GM23248 (cell line): ENCODE results near the gene ELMO1. TPM values are rescaled to one million over a fixed set of nuclear protein-coding genes. Genes with fewer than 3 reads are reported as not detected.

ENCODE experiments used
- DNase-seq: peaks from one replicate; pipeline ENCODE4 v3.0.0-alpha.2; 2015
- H2AFZ ChIP-seq: fragments of 200-600 bp; sonication (generic); 2 replicates; pipeline ENCODE4 v1.6.1; 2016; ENCODE audit warnings: antibody characterized with exemption
- H3F3A ChIP-seq: fragments of 200-600 bp; sonication (generic); 2 replicates; pipeline ENCODE4 v1.6.1; 2016; ENCODE audit warnings: mild to moderate bottlenecking, antibody characterized with exemption, mixed run types; ENCODE audit not compliant: insufficient read depth
- H3K27ac ChIP-seq: fragments of 200-600 bp; sonication (generic); 2 replicates; pipeline ENCODE4 v1.5.1; 2016; ENCODE audit warnings: mild to moderate bottlenecking
- H3K27me3 ChIP-seq: fragments of 200-600 bp; sonication (generic); replicated peaks from 2 replicates; pipeline ENCODE4 v1.6.1; 2016; ENCODE audit warnings: mild to moderate bottlenecking; ENCODE audit not compliant: insufficient read depth
- H3K36me3 ChIP-seq: fragments of 200-600 bp; sonication (generic); 2 replicates; pipeline ENCODE4 v1.6.1; 2016; ENCODE audit warnings: low read depth, mild to moderate bottlenecking
- H3K4me1 ChIP-seq: fragments of 200-600 bp; sonication (generic); 2 replicates; pipeline ENCODE4 v1.6.1; 2016; ENCODE audit warnings: mild to moderate bottlenecking; ENCODE audit not compliant: insufficient read depth
- H3K4me2 ChIP-seq: fragments of 200-600 bp; sonication (generic); one replicate; pipeline ENCODE4 v1.6.1; 2016; ENCODE audit warnings: mild to moderate bottlenecking; ENCODE audit not compliant: unreplicated experiment
- H3K4me3 ChIP-seq: fragments of 200-600 bp; sonication (generic); 2 replicates; pipeline ENCODE4 v1.5.1; 2016; ENCODE audit warnings: mild to moderate bottlenecking
- H3K79me2 ChIP-seq: fragments of 200-600 bp; sonication (generic); 2 replicates; pipeline ENCODE4 v1.6.1; 2016; ENCODE audit warnings: mild to moderate bottlenecking; ENCODE audit not compliant: insufficient read depth
- H3K9ac ChIP-seq: fragments of 200-600 bp; sonication (generic); 2 replicates; pipeline ENCODE4 v1.6.1; 2016; ENCODE audit warnings: mild to moderate bottlenecking
- H3K9me2 ChIP-seq: fragments of 200-600 bp; sonication (generic); 2 replicates; pipeline ENCODE4 v1.6.1; 2016; ENCODE audit warnings: mixed run types, mild to moderate bottlenecking, moderate library complexity; ENCODE audit not compliant: insufficient read depth
- H3K9me3 ChIP-seq: fragments of 200-600 bp; sonication (generic); one replicate; pipeline ENCODE4 v1.6.1; 2017; ENCODE audit warnings: low read depth
- H4K20me1 ChIP-seq: fragments of 200-600 bp; sonication (generic); 2 replicates; pipeline ENCODE4 v1.6.0; 2016; ENCODE audit not compliant: insufficient read depth
- EZH2 ChIP-seq: fragments of 200-600 bp; sonication (generic); IDR thresholded peaks from 2 replicates; pipeline ENCODE4 v1.6.1; 2018; ENCODE audit warnings: antibody characterized with exemption, mild to moderate bottlenecking; ENCODE audit not compliant: insufficient read depth, poor library complexity, severe bottlenecking
- EZH2phosphoT487 ChIP-seq: fragments of 200-600 bp; sonication (generic); IDR thresholded peaks from 2 replicates; pipeline ENCODE4 v1.6.1; 2018; ENCODE audit warnings: antibody characterized with exemption, moderate library complexity, mild to moderate bottlenecking, low read depth; ENCODE audit not compliant: insufficient read depth
- WGBS, 2 experiments: methylation state at CpG; one replicate each; pipeline ENCODE4 v1.1.6; 2015 to 2017; ENCODE audit warnings: low lambda C conversion rate in 2 of 2, low coverage in 1 of 2; ENCODE audit errors: missing lambda C conversion rate in 2 of 2; 5-methylcytosine and 5-hydroxymethylcytosine counted together
- in situ Hi-C: fragments of 300-500 bp; cut with MboI; formaldehyde crosslinking; loops from 2 replicates; pipeline ENCODE4 v1.15.0; 2020
- polyA plus RNA-seq: library from polyadenylated mRNA; unstranded; fragments of >200 nt; fragmentation: Nextera tagmentation; extraction: Ambion mirVana; gene quantifications from 2 replicates; pipeline ENCODE4 v1.2.1, GENCODE V29; 2016
- total RNA-seq: library from RNA; depleted of rRNA; stranded (reverse); fragments of >200 nt; shearing (Covaris generic); gene quantifications from 2 replicates; pipeline ENCODE4 v1.2.3, GENCODE V29; 2014

Gene ELMO1
- total and polyA plus RNA-seq, 2 experiments from 2014 or later, result not detected

DNA sequence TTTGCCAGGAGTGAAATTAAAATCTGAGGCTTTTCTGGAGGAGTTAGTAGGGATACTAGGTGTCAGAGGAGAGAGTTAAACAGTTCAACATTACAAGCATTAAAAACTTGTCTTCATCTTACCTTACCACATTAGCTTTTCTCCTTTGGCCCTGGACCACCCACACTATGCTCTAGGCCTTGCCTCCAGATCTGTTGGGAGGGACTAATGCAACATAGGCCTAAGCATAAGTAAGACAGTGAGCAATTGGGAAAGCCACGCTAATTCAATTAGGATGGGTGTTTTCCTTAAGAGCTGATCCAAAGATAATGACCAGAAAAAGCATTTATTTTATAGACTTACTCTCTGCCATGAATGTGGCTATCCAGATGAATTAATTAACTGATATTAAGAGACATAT lies 158.9 kb downstream of the ELMO1 start:
- no peaks in the 10 kb centered on the region for H4K20me1 ChIP-seq
- no peak for DNase-seq
- H3F3A ChIP-seq, result no peaks in the 10 kb centered on the region
- no peaks in the 10 kb centered on the region for H3K36me3 ChIP-seq
- H2AFZ ChIP-seq, result no peak overlapping the region
- no peaks in the 10 kb centered on the region for H3K79me2 ChIP-seq
- 49 to 50% methylated on average over 1 of the region's 1 CpG for WGBS, 2 experiments
- in situ Hi-C loops, result no loop called here
- no peak overlapping the region for H3K4me3 ChIP-seq
- H3K4me2 ChIP-seq, result no peak overlapping the region
- no peak overlapping the region for H3K27ac ChIP-seq
- no peaks in the 10 kb centered on the region for H3K9me2 ChIP-seq
- TF ChIP-seq EZH2phosphoT487 (no peak), EZH2 (no peak)
- H3K9ac ChIP-seq, result no peak overlapping the region
- H3K9me3 ChIP-seq, result no peaks in the 10 kb centered on the region
- no peaks in the 10 kb centered on the region for H3K4me1 ChIP-seq
- no peaks in the 10 kb centered on the region for H3K27me3 ChIP-seq

DNA sequence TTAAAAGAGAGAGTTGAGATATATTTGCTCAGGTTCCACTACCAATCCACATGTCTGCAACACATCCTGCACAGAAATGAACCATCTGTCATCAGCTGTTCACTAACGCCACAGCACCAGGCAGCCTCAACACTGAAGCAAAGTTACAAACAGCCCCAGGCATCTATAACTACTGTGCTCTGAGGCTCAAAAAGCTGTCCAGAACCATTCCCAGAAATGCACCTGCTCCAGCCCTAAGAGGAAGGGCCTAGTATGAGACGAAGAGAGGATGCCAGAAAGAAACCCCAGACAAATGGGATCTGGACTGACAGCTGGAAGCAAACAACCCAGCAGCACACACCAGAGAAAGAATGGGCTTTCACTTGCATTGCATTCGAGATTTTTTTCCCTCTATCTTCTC lies 159.3 kb downstream of the ELMO1 start:
- Histone ChIP-seq H2AFZ (no peak overlapping the region), H3K79me2 (no peaks in the 10 kb centered on the region), H3K4me3 (no peak overlapping the region), H3K27me3 (no peaks in the 10 kb centered on the region), H3K36me3 (no peaks in the 10 kb centered on the region), H3F3A (no peaks in the 10 kb centered on the region), H3K9me3 (no peaks in the 10 kb centered on the region), H3K9ac (no peak overlapping the region), H3K4me1 (no peaks in the 10 kb centered on the region), H3K9me2 (no peaks in the 10 kb centered on the region), H3K4me2 (no peak overlapping the region), H4K20me1 (no peaks in the 10 kb centered on the region), H3K27ac (no peak overlapping the region)
- WGBS, 2 experiments, result 22 to 31% methylated on average over 3 of the region's 3 CpGs
- no peak for TF ChIP-seq EZH2phosphoT487
- TF ChIP-seq EZH2, result no peak
- in situ Hi-C loops, result no loop called here
- DNase-seq, result no peak

DNA sequence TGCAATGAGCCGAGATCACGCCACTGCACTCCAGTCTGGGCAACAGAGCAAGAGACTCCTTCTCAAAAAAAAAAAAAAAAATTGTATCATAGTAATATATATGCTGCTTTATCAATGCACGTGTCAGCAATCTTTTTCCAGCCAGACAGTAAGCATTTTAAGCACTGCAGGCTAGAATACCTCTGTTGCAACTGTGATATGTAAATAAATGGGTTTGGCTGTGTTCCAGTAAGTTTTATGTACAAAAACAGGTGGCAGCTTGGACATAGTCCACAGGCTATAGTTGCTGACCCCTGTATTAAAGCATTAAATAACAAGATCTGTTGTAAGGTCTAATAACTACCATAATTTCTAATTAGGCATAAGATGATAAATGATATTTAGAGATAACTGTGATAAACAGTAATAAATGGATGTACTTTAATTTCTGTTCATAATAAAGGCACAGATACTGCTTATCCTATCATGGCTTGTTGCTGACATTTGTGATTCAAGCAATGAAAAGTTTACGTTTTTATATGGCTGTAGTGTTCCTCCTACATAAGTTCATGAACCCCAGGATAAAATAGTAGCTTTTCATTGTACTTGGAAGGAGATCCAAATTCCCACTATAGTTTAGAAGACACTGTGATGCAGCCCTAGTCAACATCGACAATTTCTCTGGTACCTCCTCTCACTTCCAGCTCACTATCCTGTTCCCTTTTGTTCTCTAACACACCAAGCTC lies 161.4 kb downstream of the ELMO1 start:
- no peak overlapping the region for H3K9ac ChIP-seq
- no peaks in the 10 kb centered on the region for H3K9me3 ChIP-seq
- no peak overlapping the region for H3K27ac ChIP-seq
- no peaks in the 10 kb centered on the region for H3F3A ChIP-seq
- H2AFZ ChIP-seq, result no peak overlapping the region
- no peaks in the 10 kb centered on the region for H3K79me2 ChIP-seq
- H4K20me1 ChIP-seq, result no peaks in the 10 kb centered on the region
- no peaks in the 10 kb centered on the region for H3K27me3 ChIP-seq
- no peaks in the 10 kb centered on the region for H3K4me1 ChIP-seq
- no peaks in the 10 kb centered on the region for H3K36me3 ChIP-seq
- DNase-seq, result no peak
- no peak overlapping the region for H3K4me2 ChIP-seq
- H3K4me3 ChIP-seq, result no peak overlapping the region
- 33 to 46% methylated on average over 5 of the region's 5 CpGs for WGBS, 2 experiments
- TF ChIP-seq EZH2 (no peak), EZH2phosphoT487 (no peak)
- no peaks in the 10 kb centered on the region for H3K9me2 ChIP-seq
- in situ Hi-C loops, result no loop called here

GRCh38 chr7:37286454-37286832 lies 162.2 kb downstream of the ELMO1 start:
- Histone ChIP-seq H3K36me3 (no peaks in the 10 kb centered on the region), H3K4me2 (no peak overlapping the region), H3F3A (no peaks in the 10 kb centered on the region), H3K27ac (no peak overlapping the region), H3K9me3 (no peaks in the 10 kb centered on the region), H3K9me2 (no peaks in the 10 kb centered on the region), H4K20me1 (no peaks in the 10 kb centered on the region), H3K9ac (no peak overlapping the region), H3K27me3 (no peaks in the 10 kb centered on the region), H3K4me3 (no peak overlapping the region), H2AFZ (no peak overlapping the region), H3K79me2 (no peaks in the 10 kb centered on the region), H3K4me1 (no peaks in the 10 kb centered on the region)
- WGBS, 2 experiments, result 30% methylated on average over 2 of the region's 2 CpGs
- in situ Hi-C loops, result no loop called here
- TF ChIP-seq EZH2 (no peak), EZH2phosphoT487 (no peak)
- DNase-seq, result no peak
